NCI-H2196 (cell line): ENCODE results near the gene TSPAN11.

ENCODE experiments used
- DNase-seq: peaks from one replicate; lab custom pipeline; 2025; ENCODE audit not compliant: unreplicated experiment; lab: John Stamatoyannopoulos, UW

Gene TSPAN11

DNA sequence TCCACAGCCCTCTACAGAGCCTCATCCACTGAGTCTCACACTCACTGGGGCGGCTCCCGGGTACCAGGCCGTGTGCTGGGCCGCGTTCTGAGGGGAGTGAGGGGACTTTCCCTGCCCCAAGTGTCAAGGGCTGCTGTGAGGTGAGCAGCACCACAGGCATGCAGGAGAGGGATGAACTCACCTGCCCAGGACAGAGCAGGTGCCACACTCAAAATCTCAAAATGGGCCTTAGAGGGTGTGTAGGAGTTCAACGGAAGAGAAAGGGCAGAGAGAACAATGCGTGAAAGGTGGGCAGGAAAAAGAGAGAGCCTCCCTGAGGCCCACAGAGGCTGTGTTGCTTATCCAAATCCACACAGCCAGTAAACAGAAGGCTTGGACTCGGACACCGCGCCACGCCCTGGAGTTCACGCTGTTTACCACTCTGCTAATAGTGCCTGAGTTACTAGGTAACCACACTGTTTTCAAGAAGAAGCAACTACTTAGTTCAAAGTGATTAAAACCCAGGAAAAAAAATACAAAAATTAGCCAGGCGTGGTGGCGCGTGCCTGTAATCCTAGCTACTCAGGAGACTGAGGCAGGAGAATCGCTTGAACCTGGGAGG lies 32.7 kb downstream of the TSPAN11 start:
- no peak for DNase-seq

DNA sequence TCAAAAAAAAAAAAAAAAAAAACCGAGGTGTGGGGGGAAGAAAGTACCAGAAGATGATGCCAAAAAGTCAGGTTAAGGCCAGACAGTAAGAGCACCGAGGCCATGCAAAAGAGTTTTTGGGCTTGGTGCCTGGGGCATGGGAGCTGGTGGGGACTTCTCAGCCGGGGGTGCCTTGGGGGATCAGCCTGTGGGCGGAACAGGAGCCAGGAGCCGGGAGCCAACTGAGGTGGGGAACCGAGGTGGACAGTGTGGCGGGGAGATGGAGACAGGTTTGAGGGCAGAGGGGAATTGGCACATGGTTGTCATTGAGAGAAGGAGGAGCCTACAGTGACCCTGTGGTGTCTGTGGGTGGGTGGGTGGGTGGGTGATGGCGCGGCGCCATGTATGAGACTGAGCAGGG lies 33.2 kb downstream of the TSPAN11 start:
- DNase-seq: no peak

DNA sequence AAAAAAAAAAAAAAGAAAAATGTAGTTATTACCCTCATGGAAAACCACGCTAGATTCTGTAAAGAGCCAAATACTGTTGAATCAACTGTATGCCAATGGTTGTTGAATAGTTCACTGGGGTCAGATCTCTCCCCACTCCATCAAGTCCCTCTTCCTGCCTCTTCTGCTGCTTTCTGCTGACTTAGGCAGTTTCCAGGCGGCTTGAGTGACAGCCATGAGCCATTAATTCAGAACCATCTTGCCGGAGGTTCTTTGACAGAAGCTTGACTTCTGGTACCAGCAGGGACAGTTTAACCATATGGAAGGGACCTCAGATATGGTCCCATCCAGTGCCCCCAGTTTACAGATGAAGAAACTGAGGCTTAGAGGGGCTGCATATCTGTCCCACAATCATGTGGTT lies 34.5 kb downstream of the TSPAN11 start:
- no peak for DNase-seq

DNA sequence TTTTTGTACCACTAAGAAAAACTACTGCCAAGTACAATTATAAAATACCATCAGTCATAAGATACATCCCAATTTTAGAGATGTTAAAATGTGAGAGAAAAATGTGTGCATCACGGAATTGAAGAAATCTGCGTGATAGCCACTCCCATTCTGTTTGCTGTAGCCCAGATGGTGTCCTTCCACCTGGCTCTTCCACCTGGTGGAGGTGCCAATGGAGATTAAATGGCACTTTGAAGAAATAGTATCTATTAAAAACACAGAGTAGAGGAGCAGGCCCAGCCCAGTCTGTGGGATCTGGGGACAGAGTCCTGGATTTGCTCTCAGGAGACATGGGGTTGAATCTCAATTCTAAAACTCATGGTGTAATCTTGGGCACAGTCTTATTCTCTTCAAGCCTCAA lies 35.5 kb downstream of the TSPAN11 start:
- no peak for DNase-seq

DNA sequence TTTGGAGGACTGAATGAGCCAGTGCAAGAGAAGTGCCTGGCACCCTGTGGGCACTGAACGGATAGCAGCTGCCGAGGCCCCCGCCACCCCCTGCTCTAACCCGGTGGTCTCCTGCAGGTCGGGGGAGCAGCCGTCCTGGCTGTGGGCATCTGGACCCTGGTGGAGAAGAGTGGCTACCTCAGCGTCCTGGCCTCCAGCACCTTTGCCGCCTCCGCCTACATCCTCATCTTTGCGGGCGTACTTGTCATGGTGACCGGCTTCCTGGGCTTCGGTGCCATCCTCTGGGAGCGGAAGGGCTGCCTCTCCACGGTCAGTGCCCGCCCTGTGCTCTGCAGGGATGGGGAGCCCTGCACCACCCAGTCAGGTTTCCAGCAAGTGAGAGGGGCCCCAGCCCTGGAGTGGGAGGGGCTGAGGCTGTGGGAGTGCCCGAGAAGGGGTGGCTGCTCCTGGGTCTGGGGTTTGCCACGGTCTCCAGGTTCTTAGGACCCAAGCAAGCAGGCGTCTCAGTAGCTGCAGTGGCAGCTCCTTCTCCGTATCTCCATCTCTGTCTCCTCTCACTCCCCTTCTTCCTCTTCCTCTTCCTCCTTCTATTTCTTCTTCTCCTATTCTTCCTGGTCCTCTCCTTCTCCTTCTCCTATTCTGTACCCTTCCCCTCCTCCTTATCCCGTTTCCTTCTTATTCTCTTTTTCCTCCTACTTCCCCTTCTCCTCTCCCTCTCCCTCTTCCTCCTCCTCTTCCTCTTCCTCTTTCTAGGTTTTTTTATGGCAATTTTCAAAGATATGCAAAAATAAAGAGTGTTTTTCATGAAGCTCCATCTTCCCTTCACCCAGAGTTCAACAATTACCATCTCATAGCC lies 37.4 kb downstream of the TSPAN11 start:
- DNase-seq: no peak

- no peak for DNase-seq
These were observed 38.5 kb downstream of the TSPAN11 start for GRCh38 chr12:30964896-30965612.

DNA sequence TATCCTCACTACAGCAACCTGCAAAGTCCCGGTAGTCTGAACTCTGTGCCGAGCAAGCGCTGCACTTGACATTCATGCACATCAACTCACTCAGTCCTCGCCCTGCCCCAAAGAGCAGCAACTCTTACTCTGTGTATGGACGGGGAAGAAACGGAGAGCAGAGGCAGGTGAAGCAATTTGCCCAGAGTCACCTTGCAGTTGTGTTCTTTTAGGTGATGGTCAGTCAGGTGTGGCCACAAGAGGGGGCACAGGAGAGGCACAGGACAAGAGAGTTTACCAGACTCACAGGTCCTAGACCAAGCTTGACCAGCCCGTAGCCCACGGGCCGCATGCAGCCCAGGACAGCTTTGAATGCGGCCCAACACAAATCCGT lies 39.1 kb downstream of the TSPAN11 start:
- peak; percentile 15 for DNase-seq

DNA sequence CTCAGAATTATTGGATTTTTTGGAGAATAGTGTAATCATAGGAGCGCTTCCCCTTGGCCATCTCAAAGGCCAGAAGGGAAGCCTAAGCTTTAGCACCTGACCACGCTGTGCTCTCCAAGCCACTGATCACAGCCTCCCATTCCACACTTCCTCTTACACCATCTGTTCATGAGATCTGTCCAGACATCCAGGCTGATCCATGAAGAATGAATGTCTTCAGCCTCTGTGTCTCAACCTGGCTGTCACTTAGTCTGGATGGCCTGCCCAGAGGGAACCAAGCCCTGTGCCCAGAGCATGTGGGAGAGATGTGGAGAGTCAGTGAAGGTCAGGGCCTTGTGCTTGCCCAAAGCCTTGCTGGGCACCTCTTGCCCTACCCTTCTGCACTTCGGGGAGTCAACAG lies 40.5 kb downstream of the TSPAN11 start:
- DNase-seq: no peak

DNA sequence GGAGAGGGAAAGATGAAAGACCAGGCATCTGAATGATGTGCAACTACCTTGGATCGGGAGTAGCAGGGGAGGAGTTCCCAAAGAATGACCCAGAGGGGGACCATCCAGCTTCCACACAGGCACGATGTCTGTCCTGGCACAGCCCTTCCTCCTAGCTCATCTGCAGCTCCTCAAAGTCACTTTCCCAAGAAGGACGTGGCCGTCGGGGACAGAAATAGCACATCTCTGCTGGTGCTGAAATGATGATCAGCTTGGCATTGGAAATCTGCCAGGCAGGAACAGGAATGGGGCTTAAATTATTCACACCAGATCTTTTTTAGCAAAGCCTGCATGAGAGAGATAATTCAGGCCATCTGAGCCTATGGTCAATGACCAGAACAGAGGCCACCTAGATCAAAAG lies 41.7 kb downstream of the TSPAN11 start:
- DNase-seq: no peak

DNA sequence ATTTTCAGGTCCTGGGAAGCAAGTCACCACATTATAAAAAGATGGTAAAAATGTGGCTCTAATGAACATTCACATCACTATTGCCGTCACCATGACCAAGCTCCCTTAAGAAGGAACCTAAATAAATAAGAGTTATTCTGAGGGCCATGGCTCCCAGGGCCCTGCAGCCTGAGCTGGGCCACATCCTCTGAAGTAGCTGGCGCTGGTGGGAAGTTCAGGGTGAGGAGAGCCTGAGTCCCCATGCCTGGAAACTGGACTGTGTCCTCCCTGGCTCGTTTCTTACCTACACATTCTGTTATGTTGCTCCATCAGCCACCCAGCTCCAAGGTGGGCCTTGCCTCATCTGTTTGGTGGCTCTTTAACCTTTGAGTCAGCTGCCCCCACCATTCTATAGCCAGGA lies 42.5 kb downstream of the TSPAN11 start:
- DNase-seq: no peak

DNA sequence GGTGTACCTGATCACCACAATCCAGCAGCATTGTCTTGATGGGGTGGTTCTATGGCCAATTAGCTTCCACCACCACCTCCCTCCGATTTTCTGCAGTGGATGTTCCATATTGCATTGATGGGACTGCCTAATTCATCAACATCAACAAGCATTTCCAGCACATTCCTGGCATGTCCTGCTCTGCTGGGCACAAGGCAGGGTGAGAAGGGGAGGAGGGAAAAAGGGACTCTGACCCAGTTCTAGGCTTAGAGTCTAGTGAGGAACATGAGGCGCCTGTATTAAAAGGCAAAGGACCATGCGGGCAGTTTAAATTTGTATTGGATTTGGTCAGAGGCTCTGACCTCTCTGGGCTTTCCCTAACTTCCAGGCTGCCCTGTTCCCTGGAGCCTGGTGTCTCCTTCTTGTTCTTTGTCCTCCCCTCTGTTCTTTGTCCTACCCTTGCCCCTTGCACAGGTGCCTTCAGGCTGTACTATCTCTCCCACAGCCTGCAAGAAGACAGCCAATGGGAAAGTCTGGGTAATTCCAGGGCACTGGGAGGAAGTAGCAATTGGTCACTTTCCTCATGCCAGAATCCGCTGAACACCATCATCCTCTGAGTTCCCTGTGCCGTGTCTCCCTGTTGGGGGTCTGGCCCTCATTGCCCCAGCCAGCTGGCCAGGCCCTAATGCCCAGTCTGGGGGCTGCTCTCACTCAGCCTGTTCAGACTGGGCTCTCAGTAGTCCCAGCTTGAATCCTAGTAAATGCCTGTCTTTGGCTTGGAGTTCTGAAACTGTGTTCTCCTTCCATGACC lies 43.3 kb downstream of the TSPAN11 start:
- no peak for DNase-seq

DNA sequence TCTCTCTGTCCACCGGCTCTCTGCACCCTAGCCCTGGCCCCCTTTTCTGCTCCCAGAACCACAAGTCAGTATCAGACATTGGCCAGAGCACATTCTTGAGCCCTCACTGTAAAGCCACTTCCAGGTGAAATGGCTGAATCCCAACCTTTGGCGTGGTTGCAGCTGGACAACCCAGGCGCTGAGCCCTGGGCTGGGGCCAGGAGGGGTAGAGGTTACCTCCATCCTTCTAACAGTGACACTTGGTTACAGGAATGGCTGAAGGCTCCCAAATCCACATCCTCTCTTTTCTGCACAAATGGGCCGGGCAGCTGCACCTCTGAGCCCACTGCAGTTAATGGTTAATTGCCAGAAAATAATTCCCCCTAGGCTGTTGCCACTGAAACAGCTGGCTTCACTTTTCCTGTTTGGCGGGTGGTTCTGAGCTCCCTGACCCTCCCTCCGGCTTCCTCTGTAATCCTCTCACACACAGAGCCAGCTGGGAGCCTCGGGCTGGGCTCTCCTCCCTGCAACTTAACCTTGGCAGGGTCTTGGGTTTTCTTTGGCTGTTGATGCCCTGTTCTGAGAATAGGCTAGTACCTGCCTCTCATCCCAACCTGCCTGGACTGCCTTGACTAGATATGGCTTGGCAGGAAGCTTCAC lies 44.1 kb downstream of the TSPAN11 start:
- peak; percentile 31 for DNase-seq

- DNase-seq: no peak
These were observed 45.5 kb downstream of the TSPAN11 start for GRCh38 chr12:30972035-30972434.

- DNase-seq: no peak
These were observed 46.6 kb downstream of the TSPAN11 start for GRCh38 chr12:30973175-30973574.

DNA sequence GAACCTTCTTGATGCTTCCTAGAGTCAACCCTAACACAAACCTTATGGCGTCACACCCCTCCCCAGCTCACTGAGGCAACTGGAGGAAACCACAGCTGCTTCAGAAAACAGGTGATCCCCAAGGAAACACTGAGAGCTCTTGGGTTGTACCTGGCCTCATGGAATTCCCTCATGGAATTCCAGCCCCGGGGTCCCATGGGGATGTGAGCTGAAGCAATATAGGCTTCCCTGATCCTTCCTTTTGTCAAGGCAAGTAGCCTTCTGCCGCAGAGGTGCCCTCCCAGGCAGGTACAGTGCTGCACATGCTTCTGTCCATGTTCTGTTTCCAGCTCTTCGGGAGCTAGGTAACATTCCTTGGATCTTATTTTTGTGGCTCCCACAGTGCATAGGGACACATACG lies 47.3 kb downstream of the TSPAN11 start:
- no peak for DNase-seq

DNA sequence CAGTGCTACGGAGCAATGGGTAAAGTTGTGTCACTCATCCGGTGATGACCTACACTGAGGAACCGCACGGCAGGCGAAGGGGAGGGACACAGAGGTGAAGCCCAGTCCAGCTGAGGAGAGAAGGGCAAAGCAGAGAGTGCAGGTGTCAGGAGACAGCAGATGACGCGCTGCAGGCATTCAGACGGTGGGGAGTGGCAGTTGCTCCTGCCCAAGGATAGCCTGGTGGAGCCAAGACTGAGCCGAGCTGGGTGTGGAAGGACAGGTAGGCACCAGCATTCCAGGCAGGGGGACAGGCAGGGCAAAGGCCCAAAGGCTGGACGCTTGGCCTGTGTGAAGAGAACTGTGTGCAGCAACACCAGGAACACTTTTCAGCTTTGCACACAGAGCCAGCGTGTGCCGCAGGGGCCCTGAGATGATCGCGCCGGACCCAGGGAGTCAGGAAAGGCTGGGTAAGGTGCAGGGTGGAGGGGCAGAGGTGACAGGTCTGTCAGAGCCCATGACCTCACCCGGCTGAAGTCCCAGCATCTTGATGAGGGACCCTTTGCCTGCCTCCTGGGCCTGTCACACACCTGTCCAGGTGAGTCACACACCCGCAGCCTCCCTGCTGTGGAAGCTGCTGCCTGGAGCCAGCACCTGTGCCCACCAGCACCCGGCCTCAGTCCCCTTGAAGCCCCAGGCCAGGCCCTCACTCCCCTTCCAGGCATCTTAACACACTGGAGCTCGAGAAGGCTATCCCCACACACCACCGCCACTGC lies 48.4 kb downstream of the TSPAN11 start:
- no peak for DNase-seq

DNA sequence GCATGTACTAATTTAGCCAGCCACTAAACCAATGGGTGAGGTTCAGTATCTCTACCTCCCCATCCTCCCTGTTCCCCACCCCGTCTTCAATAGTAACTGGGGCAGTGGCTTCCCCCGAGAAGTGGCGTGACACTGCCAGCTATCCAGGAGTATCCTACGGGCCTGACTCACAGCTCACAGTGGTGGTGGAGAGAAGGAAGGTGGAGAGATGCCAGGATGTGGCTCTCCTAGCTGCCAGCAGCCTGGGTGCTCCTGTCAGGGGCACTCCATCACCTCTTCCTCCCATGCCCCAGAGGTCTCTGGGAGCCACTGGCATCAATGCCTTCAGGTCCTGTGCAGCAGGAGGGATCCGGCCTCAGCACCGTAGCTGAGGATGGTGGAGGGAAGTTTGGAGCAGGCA lies 49.0 kb downstream of the TSPAN11 start:
- no peak for DNase-seq

- DNase-seq: no peak
These were observed 49.7 kb downstream of the TSPAN11 start for GRCh38 chr12:30976206-30976605.

- no peak for DNase-seq
These were observed 50.6 kb downstream of the TSPAN11 start for GRCh38 chr12:30977124-30977523.
